Smooth muscle cell (in vitro differentiated cells): ENCODE results near the gene TMEM134. TPM values are rescaled to one million over a fixed set of nuclear protein-coding genes. Genes with fewer than 3 reads are reported as not detected.

Experiments
- DNase-seq: peaks from one replicate; lab custom pipeline; 2025; ENCODE audit not compliant: unreplicated experiment; lab: John Stamatoyannopoulos, UW
- H2AFZ ChIP-seq: fragments of 200-600 bp; sonication (generic); 2 replicates; pipeline ENCODE4 v1.6.0; 2016; ENCODE audit warnings: antibody characterized with exemption, low read depth, mild to moderate bottlenecking
- H3F3A ChIP-seq: fragments of 200-600 bp; sonication (generic); 2 replicates; pipeline ENCODE4 v1.6.0; 2017; ENCODE audit warnings: antibody characterized with exemption, low read depth
- H3K27ac ChIP-seq: fragments of 200-600 bp; sonication (generic); 2 replicates; pipeline ENCODE4 v1.5.1; 2016; ENCODE audit warnings: low read depth, mild to moderate bottlenecking
- H3K27me3 ChIP-seq: fragments of 200-600 bp; sonication (generic); 2 replicates; pipeline ENCODE4 v1.6.1; 2016; ENCODE audit warnings: low read depth, mild to moderate bottlenecking
- H3K36me3 ChIP-seq: fragments of 200-600 bp; sonication (generic); 2 replicates; pipeline ENCODE4 v1.5.1; 2016; ENCODE audit warnings: low read depth
- H3K4me1 ChIP-seq: fragments of 200-600 bp; sonication (generic); 2 replicates; pipeline ENCODE4 v1.5.1; 2016; ENCODE audit warnings: low read depth
- H3K4me2 ChIP-seq: fragments of 200-600 bp; sonication (generic); 2 replicates; pipeline ENCODE4 v1.6.0; 2016; ENCODE audit warnings: mild to moderate bottlenecking
- H3K4me3 ChIP-seq: fragments of 200-600 bp; sonication (generic); 2 replicates; pipeline ENCODE4 v1.5.1; 2016; ENCODE audit warnings: mild to moderate bottlenecking
- H3K79me2 ChIP-seq: fragments of 200-600 bp; sonication (generic); 2 replicates; pipeline ENCODE4 v1.6.0; 2016; ENCODE audit warnings: low read depth, mild to moderate bottlenecking
- H3K9ac ChIP-seq: fragments of 200-600 bp; sonication (generic); 2 replicates; pipeline ENCODE4 v1.6.0; 2016; ENCODE audit warnings: low read depth
- H3K9me3 ChIP-seq: fragments of 200-600 bp; sonication (generic); replicated peaks from 2 replicates; pipeline ENCODE4 v1.5.1; 2016; ENCODE audit warnings: low read depth
- H4K20me1 ChIP-seq: fragments of 200-600 bp; sonication (generic); 2 replicates; pipeline ENCODE4 v1.6.0; 2016; ENCODE audit warnings: low read depth
- WGBS: methylation state at CpG from one replicate; pipeline ENCODE4 v1.1.7; 2016; ENCODE audit warnings: low lambda C conversion rate; 5-methylcytosine and 5-hydroxymethylcytosine counted together
- polyA plus RNA-seq: library from polyadenylated mRNA; unstranded; fragments of >200 nt; fragmentation: Nextera tagmentation; extraction: Ambion mirVana; gene quantifications from 2 replicates; pipeline ENCODE4 v1.2.1, GENCODE V29; 2016
- total RNA-seq: library from RNA; depleted of rRNA; stranded (reverse); fragments of >200 nt; gene quantifications from 2 replicates; pipeline ENCODE4 v1.2.3, GENCODE V29; 2014
- TF ChIP-seq, protein P1 (sequence below): fragments of 200-600 bp; sonication (generic); IDR thresholded peaks from 2 replicates; pipeline ENCODE4 v1.5.1; 2017; ENCODE audit warnings: borderline replicate concordance, mild to moderate bottlenecking, antibody characterized with exemption; ENCODE audit not compliant: insufficient read depth, poor library complexity, severe bottlenecking

The TMEM134 gene
- total and polyA plus RNA-seq, 2 experiments from 2014 or later: 114 to 135 TPM

- H3K9ac ChIP-seq: no peak within 1 kb of the TSS
- H3K36me3 ChIP-seq: no peaks in the 10 kb centered on the region
- no peak for DNase-seq
- H4K20me1 ChIP-seq: no peaks in the 10 kb centered on the region
- H3K27me3 ChIP-seq: no peaks in the 10 kb centered on the region
- no peak within 1 kb of the TSS for H2AFZ ChIP-seq
- no peaks in the 10 kb centered on the region for H3K9me3 ChIP-seq
- H3K79me2 ChIP-seq: no peaks in the 10 kb centered on the region
- H3K4me1 ChIP-seq: no peaks in the 10 kb centered on the region
- no peak within 1 kb of the TSS for H3K4me3 ChIP-seq
- H3K4me2 ChIP-seq: no peak within 1 kb of the TSS
- no peaks in the 10 kb centered on the region for H3F3A ChIP-seq
- H3K27ac ChIP-seq: no peak within 1 kb of the TSS
- TF ChIP-seq, protein P1, sequence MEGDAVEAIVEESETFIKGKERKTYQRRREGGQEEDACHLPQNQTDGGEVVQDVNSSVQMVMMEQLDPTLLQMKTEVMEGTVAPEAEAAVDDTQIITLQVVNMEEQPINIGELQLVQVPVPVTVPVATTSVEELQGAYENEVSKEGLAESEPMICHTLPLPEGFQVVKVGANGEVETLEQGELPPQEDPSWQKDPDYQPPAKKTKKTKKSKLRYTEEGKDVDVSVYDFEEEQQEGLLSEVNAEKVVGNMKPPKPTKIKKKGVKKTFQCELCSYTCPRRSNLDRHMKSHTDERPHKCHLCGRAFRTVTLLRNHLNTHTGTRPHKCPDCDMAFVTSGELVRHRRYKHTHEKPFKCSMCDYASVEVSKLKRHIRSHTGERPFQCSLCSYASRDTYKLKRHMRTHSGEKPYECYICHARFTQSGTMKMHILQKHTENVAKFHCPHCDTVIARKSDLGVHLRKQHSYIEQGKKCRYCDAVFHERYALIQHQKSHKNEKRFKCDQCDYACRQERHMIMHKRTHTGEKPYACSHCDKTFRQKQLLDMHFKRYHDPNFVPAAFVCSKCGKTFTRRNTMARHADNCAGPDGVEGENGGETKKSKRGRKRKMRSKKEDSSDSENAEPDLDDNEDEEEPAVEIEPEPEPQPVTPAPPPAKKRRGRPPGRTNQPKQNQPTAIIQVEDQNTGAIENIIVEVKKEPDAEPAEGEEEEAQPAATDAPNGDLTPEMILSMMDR: no peak
- WGBS: 84% methylated on average over 3 of the region's 3 CpGs
Measured at GRCh38 chr11:67455054-67455453, 14.0 kb downstream of the TMEM134 start, which contains the start of gene CABP4. Gene CABP4, plus strand, starts transcription at chr11:67455354. Its CDS starts 70 bp downstream, at chr11:67455424.

DNA sequence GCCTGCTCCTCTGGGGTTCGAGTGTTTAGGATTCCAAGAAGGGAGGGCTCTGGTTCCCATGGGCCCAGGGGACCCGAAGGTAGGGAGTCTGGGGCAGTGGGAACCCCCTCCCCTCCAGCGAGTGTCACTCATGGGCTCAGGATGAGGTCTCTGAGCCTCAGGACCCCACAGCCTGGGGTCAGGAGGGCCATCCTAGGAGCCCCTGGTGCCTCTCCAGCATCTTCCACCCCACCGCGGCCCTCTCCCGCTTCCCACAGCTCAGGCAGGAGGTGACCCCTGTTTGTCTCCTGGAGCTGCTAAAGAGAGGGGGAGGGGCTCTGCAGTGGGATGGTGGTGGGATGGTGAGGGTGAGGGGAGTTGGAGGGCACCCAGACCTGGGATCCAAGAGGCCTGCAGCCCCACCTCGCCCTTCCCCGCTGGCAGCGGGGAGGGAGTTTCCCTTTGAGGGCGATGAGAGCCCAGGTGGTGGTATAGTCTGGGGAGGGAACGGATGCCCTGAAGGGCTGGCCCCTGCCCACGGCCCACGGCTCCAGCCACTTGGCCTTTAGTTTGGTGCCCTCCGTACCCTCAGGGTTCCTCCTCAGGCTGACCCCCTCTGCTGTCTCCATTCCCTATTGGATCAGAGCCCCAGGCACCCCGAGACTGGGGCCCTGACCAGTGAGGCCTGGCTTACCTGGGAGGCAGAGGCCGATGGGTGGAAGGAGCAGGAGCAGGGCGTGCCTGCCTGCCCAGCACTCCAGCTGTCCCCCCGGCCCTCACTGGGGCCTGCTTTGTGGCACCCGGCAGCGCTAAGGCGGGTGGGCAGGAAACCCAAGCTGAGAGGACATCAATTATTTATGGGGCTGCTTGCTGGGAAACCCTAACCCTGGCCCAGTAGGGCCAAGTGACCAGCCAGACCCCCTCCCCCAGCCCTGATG lies 15.0 kb downstream of the TMEM134 start:
- 97% methylated on average over 18 of the region's 21 CpGs for WGBS
- no peak overlapping the region for H3K9ac ChIP-seq
- no peak overlapping the region for H2AFZ ChIP-seq
- no peaks in the 10 kb centered on the region for H4K20me1 ChIP-seq
- no peaks in the 10 kb centered on the region for H3K79me2 ChIP-seq
- no peaks in the 10 kb centered on the region for H3K9me3 ChIP-seq
- H3F3A ChIP-seq: no peaks in the 10 kb centered on the region
- H3K4me2 ChIP-seq: no peak overlapping the region
- no peak for DNase-seq
- H3K4me3 ChIP-seq: no peak overlapping the region
- H3K4me1 ChIP-seq: no peaks in the 10 kb centered on the region
- H3K36me3 ChIP-seq: no peaks in the 10 kb centered on the region
- no peaks in the 10 kb centered on the region for H3K27me3 ChIP-seq
- no peak overlapping the region for H3K27ac ChIP-seq
- TF ChIP-seq, protein P1: no peak

DNA sequence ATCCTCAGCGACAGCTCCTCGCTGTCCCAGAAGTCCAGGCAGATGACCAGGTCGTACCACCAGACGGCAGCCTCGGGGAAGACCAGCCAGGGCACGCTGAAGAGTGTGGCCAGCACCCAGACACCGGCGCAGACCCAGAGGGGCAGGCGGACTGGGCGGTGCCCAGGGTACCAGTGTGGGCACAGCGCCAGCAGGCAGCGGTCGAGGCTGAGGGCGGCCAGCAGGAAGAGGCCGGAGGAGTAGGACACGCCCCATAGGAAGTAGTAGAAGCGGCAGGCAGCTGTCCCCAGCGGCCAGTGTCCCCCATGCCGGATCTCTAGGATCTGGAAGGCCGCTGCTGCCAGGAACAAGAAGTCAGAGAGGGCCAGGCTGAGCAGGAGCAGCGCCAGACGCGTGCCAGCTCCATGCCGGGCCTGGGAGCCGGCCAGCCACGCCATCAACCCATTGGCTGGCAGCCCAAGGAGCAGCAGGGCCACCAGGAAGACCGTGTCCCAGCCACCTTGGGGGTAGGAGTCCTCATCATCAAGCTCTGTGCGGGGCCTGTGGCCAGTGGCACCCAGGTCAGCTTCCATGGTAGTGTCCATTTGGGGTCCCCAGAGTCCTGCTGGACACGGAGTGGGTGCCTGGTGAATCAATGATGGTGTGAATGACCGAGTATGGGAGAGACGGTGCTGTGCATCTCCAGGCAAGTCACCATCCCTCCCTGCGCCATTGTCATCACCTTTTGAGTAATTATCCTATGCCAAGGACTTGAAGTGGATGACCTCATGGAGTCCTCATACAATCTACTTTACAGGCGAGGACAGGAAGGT lies 16.7 kb downstream of the TMEM134 start, which contains the start of gene GPR152:
Gene GPR152, minus strand, starts transcription at position 589 of the 812 bp plus-strand sequence. Its CDS starts 5 bp downstream, at position 584.
- DNase-seq: no peak
- Histone ChIP-seq H3F3A (no peaks in the 10 kb centered on the region), H3K79me2 (no peaks in the 10 kb centered on the region), H4K20me1 (no peaks in the 10 kb centered on the region), H3K4me1 (no peaks in the 10 kb centered on the region), H3K9ac (no peak within 1 kb of the TSS), H3K4me2 (no peak within 1 kb of the TSS), H3K27ac (no peak within 1 kb of the TSS), H3K9me3 (no peaks in the 10 kb centered on the region), H3K4me3 (no peak within 1 kb of the TSS), H3K36me3 (no peaks in the 10 kb centered on the region), H2AFZ (no peak within 1 kb of the TSS), H3K27me3 (no peaks in the 10 kb centered on the region)
- 94% methylated on average over 33 of the region's 33 CpGs for WGBS
- TF ChIP-seq, protein P1: no peak
